Stimulated activated CD8-positive, alpha-beta memory T cell treated with anti-CD3 and anti-CD28 coated beads, Interleukin-4, amount 100 ng/mL, for 24 hours (primary cell): ENCODE data around the gene KCNJ9.
"Not testable (repeated sequence)": the region's sequence is repeated elsewhere in the genome, so short reads cannot be mapped to it uniquely, and the experiment has no call there.

Experiments
- DNase-seq: peaks from one replicate; pipeline ENCODE4 v3.0.0-alpha.2; 2020; ENCODE audit warnings: low read depth

KCNJ9 gene

GRCh38 chr1:160081261-160081936 is at the start of gene KCNJ9:
Gene KCNJ9 (plus strand): TSS chr1:160081538. CDS start chr1:160084031, 2,493 bp downstream.
- no peak for DNase-seq

- DNase-seq: no peak
Measured at GRCh38 chr1:160032165-160032820, 49.0 kb upstream of the KCNJ9 start.

GRCh38 chr1:160040476-160040875 is 40.9 kb upstream of the KCNJ9 start:
- DNase-seq: no peak

- DNase-seq: no peak
Measured at GRCh38 chr1:160043543-160043942, 37.8 kb upstream of the KCNJ9 start.

- DNase-seq: no peak
Measured at GRCh38 chr1:160045653-160046052, 35.7 kb upstream of the KCNJ9 start.

GRCh38 chr1:160046494-160047110 is 34.7 kb upstream of the KCNJ9 start:
- no peak for DNase-seq

GRCh38 chr1:160047111-160047991 is 34.0 kb upstream of the KCNJ9 start:
- no peak for DNase-seq

- DNase-seq: no peak
Measured at GRCh38 chr1:160048335-160048734, 33.0 kb upstream of the KCNJ9 start.

GRCh38 chr1:160049101-160049500 is 32.2 kb upstream of the KCNJ9 start:
- no peak for DNase-seq

GRCh38 chr1:160050182-160050581 is 31.2 kb upstream of the KCNJ9 start:
- not testable (repeated sequence) for DNase-seq

GRCh38 chr1:160050619-160051018 is 30.7 kb upstream of the KCNJ9 start:
- no peak for DNase-seq

- DNase-seq: no peak
Measured at GRCh38 chr1:160052936-160053335, 28.4 kb upstream of the KCNJ9 start.

- no peak for DNase-seq
Measured at GRCh38 chr1:160053548-160054365, 27.6 kb upstream of the KCNJ9 start.

GRCh38 chr1:160056648-160057169 is 24.6 kb upstream of the KCNJ9 start:
- no peak for DNase-seq

- DNase-seq: no peak
Measured at GRCh38 chr1:160058087-160058486, 23.3 kb upstream of the KCNJ9 start.

- DNase-seq: no peak
Measured at GRCh38 chr1:160061369-160062229, 19.7 kb upstream of the KCNJ9 start.

- no peak for DNase-seq
Measured at GRCh38 chr1:160062230-160062532, 19.2 kb upstream of the KCNJ9 start.

GRCh38 chr1:160063176-160063575 is 18.2 kb upstream of the KCNJ9 start:
- DNase-seq: no peak

- no peak for DNase-seq
Measured at GRCh38 chr1:160064164-160064563, 17.2 kb upstream of the KCNJ9 start.

- no peak for DNase-seq
Measured at GRCh38 chr1:160064746-160065145, 16.6 kb upstream of the KCNJ9 start.
